NB4 (cell line): ENCODE measurements around the gene OR8D1.

Experiments
- DNase-seq: peaks from one replicate; pipeline ENCODE4 v3.0.0; 2010; ENCODE audit warnings: low read depth
- H3K4me3 ChIP-seq: one replicate; pipeline ENCODE4 v1.5.1; 2011; ENCODE audit warnings: mild to moderate bottlenecking, low read depth, low read length, moderate library complexity
- CTCF ChIP-seq: IDR thresholded peaks from one replicate; pipeline ENCODE4 v1.5.1; 2012; ENCODE audit warnings: low read depth, low read length
- MAX ChIP-seq: IDR thresholded peaks from 2 replicates; pipeline ENCODE4 v1.6.1; 2011; ENCODE audit warnings: low read depth, low read length
- MYC ChIP-seq: IDR thresholded peaks from 2 replicates; pipeline ENCODE4 v1.6.1; 2011; ENCODE audit warnings: low read depth, low read length
- POLR2A ChIP-seq: IDR thresholded peaks from 2 replicates; pipeline ENCODE4 v1.6.1; 2011; ENCODE audit warnings: mild to moderate bottlenecking; ENCODE audit not compliant: insufficient read length; ENCODE audit errors: extremely low read depth

The OR8D1 gene

GRCh38 chr11:124313131-124313530 lies 618 bp downstream of the OR8D1 start:
- no peak for DNase-seq
- no peak overlapping the region for H3K4me3 ChIP-seq
- TF ChIP-seq CTCF (no peak), POLR2A (no peak), MAX (no peak), MYC (no peak)

- no peak overlapping the region for H3K4me3 ChIP-seq
- TF ChIP-seq MAX: no peak
- no peak for TF ChIP-seq MYC
- no peak for TF ChIP-seq CTCF
These were observed 2.1 kb downstream of the OR8D1 start for GRCh38 chr11:124311670-124312069.

GRCh38 chr11:124311269-124311668 lies 2.5 kb downstream of the OR8D1 start:
- no peak for DNase-seq
- no peak overlapping the region for H3K4me3 ChIP-seq
- TF ChIP-seq MYC: no peak
- no peak for TF ChIP-seq POLR2A
- no peak for TF ChIP-seq CTCF
- no peak for TF ChIP-seq MAX

More at GRCh38 chr11:124311670-124312069, 2.1 kb downstream of the OR8D1 start:
- DNase-seq: no peak

GRCh38 chr11:124310721-124311120 lies 3.0 kb downstream of the OR8D1 start:
- TF ChIP-seq CTCF (no peak), MYC (no peak), MAX (no peak), POLR2A (no peak)
- DNase-seq: no peak
- no peak overlapping the region for H3K4me3 ChIP-seq

GRCh38 chr11:124307093-124307492 lies 6.7 kb downstream of the OR8D1 start:
- no peak for TF ChIP-seq MAX
- no peak for TF ChIP-seq MYC
- TF ChIP-seq POLR2A: no peak
- no peak for TF ChIP-seq CTCF
- no peak for DNase-seq
- no peak overlapping the region for H3K4me3 ChIP-seq
